ENCODE results near the gene EFTUD2. TPM values are rescaled to one million over a fixed set of nuclear protein-coding genes. Genes with fewer than 3 reads are reported as not detected.

Gene EFTUD2
- total RNA-seq, 4 donors from 2014 or later, result 53.4 to 85.7 (median 59.8) TPM

- Histone ChIP-seq H3K27ac (no peak overlapping the region), H3K36me3 (no peaks in the 10 kb centered on the region), H3K4me3 (no peak overlapping the region), H3K4me1 (peaks cover 6 to 10% (median 7%) of the 10 kb centered on the region in 3 donors), H3K9me3 (no peaks in the 10 kb centered on the region), H3K27me3 (peaks cover 0 to 22% (median 0%) of the 10 kb centered on the region in 4 donors)
- no peak for TF ChIP-seq POLR2A (IDR thresholded peaks at IDR 0.05)
- TF ChIP-seq, protein P1, sequence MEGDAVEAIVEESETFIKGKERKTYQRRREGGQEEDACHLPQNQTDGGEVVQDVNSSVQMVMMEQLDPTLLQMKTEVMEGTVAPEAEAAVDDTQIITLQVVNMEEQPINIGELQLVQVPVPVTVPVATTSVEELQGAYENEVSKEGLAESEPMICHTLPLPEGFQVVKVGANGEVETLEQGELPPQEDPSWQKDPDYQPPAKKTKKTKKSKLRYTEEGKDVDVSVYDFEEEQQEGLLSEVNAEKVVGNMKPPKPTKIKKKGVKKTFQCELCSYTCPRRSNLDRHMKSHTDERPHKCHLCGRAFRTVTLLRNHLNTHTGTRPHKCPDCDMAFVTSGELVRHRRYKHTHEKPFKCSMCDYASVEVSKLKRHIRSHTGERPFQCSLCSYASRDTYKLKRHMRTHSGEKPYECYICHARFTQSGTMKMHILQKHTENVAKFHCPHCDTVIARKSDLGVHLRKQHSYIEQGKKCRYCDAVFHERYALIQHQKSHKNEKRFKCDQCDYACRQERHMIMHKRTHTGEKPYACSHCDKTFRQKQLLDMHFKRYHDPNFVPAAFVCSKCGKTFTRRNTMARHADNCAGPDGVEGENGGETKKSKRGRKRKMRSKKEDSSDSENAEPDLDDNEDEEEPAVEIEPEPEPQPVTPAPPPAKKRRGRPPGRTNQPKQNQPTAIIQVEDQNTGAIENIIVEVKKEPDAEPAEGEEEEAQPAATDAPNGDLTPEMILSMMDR (IDR thresholded peaks at IDR 0.05), result no peak
- WGBS, 2 donors, result 77 to 83% methylated on average over 3 to 6 of the region's 11 CpGs
- no peak for DNase-seq
- intact Hi-C loops (cut with DNase I), result no loop called here
Measured at GRCh38 chr17:44907729-44908470, 8.7 kb upstream of the EFTUD2 start.

DNA sequence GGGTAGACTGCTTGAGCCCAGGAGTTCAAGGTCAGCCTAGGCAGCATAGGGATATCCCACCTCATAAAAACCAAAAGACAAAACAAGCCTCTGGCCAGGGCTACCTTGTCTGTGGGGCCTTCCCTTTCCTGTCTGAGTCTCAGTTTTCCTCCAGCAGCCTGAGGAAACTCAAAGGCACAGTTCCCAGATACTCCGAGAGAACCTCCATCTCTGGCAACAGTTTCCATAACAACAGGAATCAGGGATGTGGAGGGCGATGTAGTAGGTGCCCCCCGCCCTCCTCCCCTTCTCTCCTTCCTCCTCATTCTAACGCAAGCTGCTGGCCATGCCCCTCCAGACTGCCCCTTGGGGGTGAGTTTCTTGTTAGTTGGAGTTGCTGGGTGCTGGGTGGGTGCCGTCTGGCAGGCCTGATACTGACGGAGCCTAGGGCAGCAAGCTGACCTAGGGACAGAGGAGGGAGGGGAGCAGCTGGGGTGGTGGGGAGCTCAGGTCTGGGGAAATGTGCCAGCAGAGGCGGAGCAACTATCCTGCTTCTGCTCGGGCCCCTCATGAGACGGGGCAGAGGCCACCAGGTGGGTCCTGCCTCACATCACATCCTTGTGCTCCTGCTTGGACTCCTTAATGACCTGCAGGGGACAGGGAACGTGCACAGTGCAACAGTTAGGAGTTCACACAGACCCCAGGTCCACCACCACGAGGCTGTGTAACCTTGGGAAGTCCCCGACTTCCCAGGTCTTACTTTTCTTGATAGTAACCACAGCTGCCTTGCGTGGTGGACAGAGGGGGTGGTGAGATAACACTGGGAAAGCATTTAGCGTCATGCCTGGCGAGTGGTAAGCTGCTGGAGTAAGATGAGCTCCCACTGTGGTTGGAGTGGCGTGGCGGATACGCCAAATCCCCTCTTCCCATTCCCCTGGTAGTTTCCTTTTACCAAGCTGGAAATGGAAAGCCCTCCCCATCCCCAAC is 7.8 kb upstream of the EFTUD2 start:
- H3K27me3 ChIP-seq, result peaks cover 0 to 14% (median 0%) of the 10 kb centered on the region in 4 donors
- no peak for TF ChIP-seq POLR2A (IDR thresholded peaks at IDR 0.05)
- TF ChIP-seq, protein P1 (IDR thresholded peaks at IDR 0.05), result no peak
- no peaks in the 10 kb centered on the region for H3K9me3 ChIP-seq
- WGBS, 2 donors, result 69 to 77% methylated on average over 11 to 15 of the region's 18 CpGs
- H3K4me1 ChIP-seq, result peaks cover 6 to 10% (median 7%) of the 10 kb centered on the region in 3 donors
- no peaks in the 10 kb centered on the region for H3K36me3 ChIP-seq
- H3K27ac ChIP-seq, result no peak overlapping the region
- intact Hi-C loops (cut with DNase I), result no loop called here
- no peak overlapping the region for H3K4me3 ChIP-seq
- no peak for DNase-seq

GRCh38 chr17:44906010-44906646 is 6.9 kb upstream of the EFTUD2 start:
- Histone ChIP-seq H3K27ac (no peak overlapping the region), H3K4me3 (no peak overlapping the region), H3K9me3 (no peaks in the 10 kb centered on the region), H3K27me3 (peaks cover 0 to 5% (median 0%) of the 10 kb centered on the region in 4 donors), H3K4me1 (peaks cover 0 to 8% (median 1%) of the 10 kb centered on the region in 3 donors), H3K36me3 (no peaks in the 10 kb centered on the region)
- no peak for TF ChIP-seq POLR2A (IDR thresholded peaks at IDR 0.05)
- TF ChIP-seq, protein P1 (IDR thresholded peaks at IDR 0.05), result no peak
- 67 to 77% methylated on average over 7 to 9 of the region's 10 CpGs for WGBS, 2 donors
- no peak for DNase-seq
- intact Hi-C loops (cut with DNase I), result no loop called here

GRCh38 chr17:44905006-44906000 is 6.1 kb upstream of the EFTUD2 start:
- intact Hi-C loops (cut with DNase I), result no loop called here
- TF ChIP-seq, protein P1 (IDR thresholded peaks at IDR 0.05), result no peak
- no peak for TF ChIP-seq POLR2A (IDR thresholded peaks at IDR 0.05)
- 74 to 79% methylated on average over 7 to 8 of the region's 9 CpGs for WGBS, 2 donors

More at GRCh38 chr17:44905006-44906000, 6.1 kb upstream of the EFTUD2 start:
- Histone ChIP-seq H3K4me3 (no peak overlapping the region), H3K4me1 (peaks cover 4 to 13% (median 6%) of the 10 kb centered on the region in 3 donors), H3K27ac (no peak overlapping the region), H3K27me3 (no peaks in the 10 kb centered on the region), H3K36me3 (no peaks in the 10 kb centered on the region), H3K9me3 (no peaks in the 10 kb centered on the region)
- no peak for DNase-seq
